ENCODE results near the gene DHRSX. TPM values are rescaled to one million over a fixed set of nuclear protein-coding genes. Genes with fewer than 3 reads are reported as not detected.
A peak's percentile ranks its signal among the peaks of the same experiment; 100 is the strongest.

Gene DHRSX
- total and polyA plus RNA-seq, 2 of the 13 experiments (the other 11 are each of a cell fraction or from before 2014, with no cell fraction given), result 15.5 to 24.3 TPM

- TF ChIP-seq ZNF574 (CRISPR knock-in tag; IDR thresholded peaks at IDR 0.05) (peak; percentile 69), BATF2 (CRISPR knock-in tag; IDR thresholded peaks at IDR 0.05) (no peak), ZNF143 (CRISPR knock-in tag; IDR thresholded peaks at IDR 0.05) (no peak), ZNF512 (CRISPR knock-in tag; IDR thresholded peaks at IDR 0.05) (no peak), PITX1 (CRISPR knock-in tag; IDR thresholded peaks at IDR 0.05) (no peak; the same call in 1 of the 2 replicates), ZNF747 (CRISPR knock-in tag; IDR thresholded peaks at IDR 0.05; ENCODE audit: borderline replicate concordance) (0 out of 2 replicates have a peak, but pooled peaks have one; percentile 13), SRSF4 (IDR thresholded peaks at IDR 0.05; ENCODE audit: low read depth, low read length, poor library complexity, severe bottlenecking) (no peak), SNRNP70 (IDR thresholded peaks at IDR 0.05; ENCODE audit: low read depth, low read length) (no peak), ZNF703 (CRISPR knock-in tag; IDR thresholded peaks at IDR 0.05; ENCODE audit: borderline replicate concordance) (no peak), TIGD3 (CRISPR knock-in tag; IDR thresholded peaks at IDR 0.05; ENCODE audit: borderline replicate concordance) (no peak), RFXAP (CRISPR knock-in tag; IDR thresholded peaks at IDR 0.05; ENCODE audit: borderline replicate concordance) (no peak), SP5 (CRISPR knock-in tag; IDR thresholded peaks at IDR 0.05; ENCODE audit: borderline replicate concordance, low read depth) (no peak), MIXL1 (CRISPR knock-in tag; IDR thresholded peaks at IDR 0.05) (peak; percentile 73), ZNF12 (CRISPR knock-in tag; IDR thresholded peaks at IDR 0.05) (peak; percentile 41; the same call in 1 of the 2 replicates), ZNF260 (CRISPR knock-in tag; IDR thresholded peaks at IDR 0.05; ENCODE audit: borderline replicate concordance, low read depth) (no peak), RXRB (CRISPR knock-in tag; IDR thresholded peaks at IDR 0.05; ENCODE audit: borderline replicate concordance) (peak; percentile 61; the same call in 1 of the 2 replicates), HNRNPLL (IDR thresholded peaks at IDR 0.05; ENCODE audit: low read depth, low read length, poor library complexity, severe bottlenecking) (no peak), PLSCR1 (CRISPR knock-in tag; IDR thresholded peaks at IDR 0.05; ENCODE audit: borderline replicate concordance) (no peak), NCOA5 (CRISPR knock-in tag; IDR thresholded peaks at IDR 0.05) (no peak), ARNT2 (CRISPR knock-in tag; IDR thresholded peaks at IDR 0.05; ENCODE audit: low read depth) (no peak), ZKSCAN1 (IDR thresholded peaks at IDR 0.05; ENCODE audit: low read length) (no peak), ZNF629 (CRISPR knock-in tag; conservative IDR thresholded peaks at IDR 0.05) (peak; percentile 18; the same call in 1 of the 2 replicates)
Observed at GRCh38 chrX:2497961-2498780, 2.6 kb downstream of the DHRSX start (continued).

All from HepG2 (cell line).